ENCODE data around the gene GJB5. TPM values are rescaled to one million over a fixed set of nuclear protein-coding genes. Genes with fewer than 3 reads are reported as not detected.
A peak's percentile ranks its signal among the peaks of the same experiment; 100 is the strongest.

Gene GJB5
- total RNA-seq, 1 experiment from 2014 or later = not detected

- H3K27me3 Mint-ChIP-seq (ENCODE audit: insufficient read depth, unreplicated experiment) = no peaks in the 10 kb centered on the region
- Histone ChIP-seq H3K4me1 (peaks cover 5% of the 10 kb centered on the region; the same call in 1 of the 2 replicates), H3K27me3 (replicated peaks; ENCODE audit: control insufficient read depth, insufficient read depth, low read length) (no peaks in the 10 kb centered on the region), H3K4me3 (ENCODE audit: low read depth, low read length) (no peak overlapping the region), H3K36me3 (ENCODE audit: control insufficient read depth, insufficient read depth, low read length) (no peaks in the 10 kb centered on the region), H3K9me3 (no peaks in the 10 kb centered on the region)
- intact Hi-C loops (cut with micrococcal nuclease; ENCODE audit: unreplicated experiment) = loop anchor here (1.0 kb wide), 2 partner anchors 66 to 99 kb away; no protein-coding TSS in a partner anchor
- H3K4me1 Mint-ChIP-seq (ENCODE audit: low read depth, unreplicated experiment) = peaks cover 6% of the 10 kb centered on the region
- no peak overlapping the region for H3K27ac Mint-ChIP-seq (ENCODE audit: unreplicated experiment)
- ChIA-PET CTCF (interaction anchor here (1.0 to 1.1 kb wide), 4 partner anchors 58 to 80 kb away, joined by 4 to 16 read pairs (median 6); partner anchors contain the start of gene SMIM12), POLR2A (no interaction called here)
- H3K9me3 Mint-ChIP-seq (ENCODE audit: unreplicated experiment) = no peaks in the 10 kb centered on the region
- no TSS peak for BruUV-seq (replicated peaks)
- no peak for TF ChIP-seq CTCF (IDR thresholded peaks at IDR 0.05; ENCODE audit: insufficient read depth in 1 of 2, low read depth in 1 of 2, low read length in 1 of 2, severe bottlenecking in 1 of 2, unreplicated experiment in 1 of 2)
- no peak for DNase-seq
- no peaks in the 10 kb centered on the region for H3K36me3 Mint-ChIP-seq (ENCODE audit: insufficient read depth, unreplicated experiment)
- no peak overlapping the region for H3K4me3 Mint-ChIP-seq (ENCODE audit: unreplicated experiment)
These were observed 31.1 kb downstream of the GJB5 start for GRCh38 chr1:34785875-34786470.

- Mint-ChIP-seq H3K27me3 (ENCODE audit: insufficient read depth, unreplicated experiment) (no peaks in the 10 kb centered on the region), H3K36me3 (ENCODE audit: insufficient read depth, unreplicated experiment) (no peaks in the 10 kb centered on the region), H3K4me3 (ENCODE audit: unreplicated experiment) (no peak overlapping the region), H3K4me1 (ENCODE audit: low read depth, unreplicated experiment) (peaks cover 6% of the 10 kb centered on the region), H3K9me3 (ENCODE audit: unreplicated experiment) (no peaks in the 10 kb centered on the region), H3K27ac (ENCODE audit: unreplicated experiment) (no peak overlapping the region)
- CTCF ChIA-PET = interaction anchor here (0.5 to 1.1 kb wide), 5 partner anchors 58 to 1236 kb away, joined by 3 to 16 read pairs (median 5); partner anchors contain the start of gene SMIM12
- POLR2A ChIA-PET = no interaction called here
- H3K27me3 ChIP-seq (replicated peaks; ENCODE audit: control insufficient read depth, insufficient read depth, low read length) = no peaks in the 10 kb centered on the region
- intact Hi-C loops (cut with micrococcal nuclease; ENCODE audit: unreplicated experiment) = loop anchor here (1.0 kb wide), 2 partner anchors 66 to 99 kb away; no protein-coding TSS in a partner anchor
- peak; percentile 67 to 76 for DNase-seq
- TF ChIP-seq CTCF (IDR thresholded peaks at IDR 0.05; ENCODE audit: insufficient read depth in 1 of 2, low read depth in 1 of 2, low read length in 1 of 2, severe bottlenecking in 1 of 2, unreplicated experiment in 1 of 2) = peak; percentile 55 to 65
- no peaks in the 10 kb centered on the region for H3K36me3 ChIP-seq (ENCODE audit: control insufficient read depth, insufficient read depth, low read length)
- H3K4me1 ChIP-seq = peaks cover 4% of the 10 kb centered on the region; the same call in 1 of the 2 replicates
- H3K4me3 ChIP-seq (ENCODE audit: low read depth, low read length) = no peak overlapping the region
- no peaks in the 10 kb centered on the region for H3K9me3 ChIP-seq
- BruUV-seq (replicated peaks) = no TSS peak
These were observed 31.9 kb downstream of the GJB5 start for GRCh38 chr1:34786521-34787325.

All from Caco-2 (cell line).